Measurements from ENCODE around the gene APC. TPM values are rescaled to one million over a fixed set of nuclear protein-coding genes. Genes with fewer than 3 reads are reported as not detected.
A peak's percentile ranks its signal among the peaks of the same experiment; 100 is the strongest.

Gene APC
- total and polyA plus RNA-seq, 2 experiments from 2014 or later: 12.9 to 40.1 TPM

DNA sequence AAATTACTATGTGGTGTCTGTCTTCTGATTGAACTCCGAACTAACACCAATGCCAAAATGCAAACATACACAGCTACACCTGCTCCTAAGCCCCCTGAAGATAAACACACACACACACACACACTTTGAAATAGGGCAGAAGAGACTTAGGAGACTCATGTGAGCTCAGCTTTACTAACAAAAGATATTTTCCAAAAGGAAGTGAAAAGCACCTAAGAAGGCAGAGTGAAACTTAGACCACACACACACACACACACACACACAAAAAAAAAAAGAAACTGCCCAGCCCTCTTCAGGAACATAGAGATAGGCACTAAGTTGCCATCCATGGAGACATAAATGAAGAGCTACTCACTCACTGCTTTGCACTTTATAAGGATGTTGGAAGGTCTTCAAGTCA, 45.2 kb upstream of the APC start:
- H3K4me3 ChIP-seq: no peak overlapping the region
- H3K4me1 ChIP-seq (ENCODE audit: low read depth): no peaks in the 10 kb centered on the region
- H3K36me3 ChIP-seq: no peaks in the 10 kb centered on the region
- no peaks in the 10 kb centered on the region for H3K27me3 ChIP-seq
- no peaks in the 10 kb centered on the region for H3K9me3 ChIP-seq (ENCODE audit: low read depth)
- no peak overlapping the region for H3K27ac ChIP-seq
- DNase-seq (ENCODE audit: low read depth in 1 of 2, low spot score in 1 of 2): no peak
- TF ChIP-seq, protein P1, sequence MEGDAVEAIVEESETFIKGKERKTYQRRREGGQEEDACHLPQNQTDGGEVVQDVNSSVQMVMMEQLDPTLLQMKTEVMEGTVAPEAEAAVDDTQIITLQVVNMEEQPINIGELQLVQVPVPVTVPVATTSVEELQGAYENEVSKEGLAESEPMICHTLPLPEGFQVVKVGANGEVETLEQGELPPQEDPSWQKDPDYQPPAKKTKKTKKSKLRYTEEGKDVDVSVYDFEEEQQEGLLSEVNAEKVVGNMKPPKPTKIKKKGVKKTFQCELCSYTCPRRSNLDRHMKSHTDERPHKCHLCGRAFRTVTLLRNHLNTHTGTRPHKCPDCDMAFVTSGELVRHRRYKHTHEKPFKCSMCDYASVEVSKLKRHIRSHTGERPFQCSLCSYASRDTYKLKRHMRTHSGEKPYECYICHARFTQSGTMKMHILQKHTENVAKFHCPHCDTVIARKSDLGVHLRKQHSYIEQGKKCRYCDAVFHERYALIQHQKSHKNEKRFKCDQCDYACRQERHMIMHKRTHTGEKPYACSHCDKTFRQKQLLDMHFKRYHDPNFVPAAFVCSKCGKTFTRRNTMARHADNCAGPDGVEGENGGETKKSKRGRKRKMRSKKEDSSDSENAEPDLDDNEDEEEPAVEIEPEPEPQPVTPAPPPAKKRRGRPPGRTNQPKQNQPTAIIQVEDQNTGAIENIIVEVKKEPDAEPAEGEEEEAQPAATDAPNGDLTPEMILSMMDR (IDR thresholded peaks at IDR 0.05; ENCODE audit: low read depth, low read length): no peak

DNA sequence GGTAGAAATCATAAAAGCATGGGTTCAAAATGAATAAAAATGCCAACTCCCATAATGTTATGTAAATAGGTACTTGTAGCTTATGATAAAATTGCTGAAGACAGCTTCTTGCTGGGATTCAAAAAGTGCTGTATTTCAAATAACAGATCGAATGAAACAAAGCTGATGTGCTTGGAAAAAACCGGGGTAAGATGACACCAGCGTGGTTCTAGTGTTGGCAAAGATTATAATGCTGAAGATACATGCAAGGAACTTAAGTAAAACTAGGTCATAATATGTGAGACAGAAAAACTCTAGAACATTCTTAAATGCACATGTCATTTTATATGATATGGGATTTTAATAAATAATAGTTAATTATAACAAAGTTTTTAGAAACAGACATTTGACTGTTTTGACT, 44.4 kb upstream of the APC start:
- Histone ChIP-seq H3K4me3 (no peak overlapping the region), H3K27ac (no peak overlapping the region), H3K36me3 (no peaks in the 10 kb centered on the region), H3K27me3 (no peaks in the 10 kb centered on the region), H3K9me3 (ENCODE audit: low read depth) (no peaks in the 10 kb centered on the region), H3K4me1 (ENCODE audit: low read depth) (no peaks in the 10 kb centered on the region)
- DNase-seq (ENCODE audit: low read depth in 1 of 2, low spot score in 1 of 2): no peak
- TF ChIP-seq, protein P1 (IDR thresholded peaks at IDR 0.05; ENCODE audit: low read depth, low read length): no peak

DNA sequence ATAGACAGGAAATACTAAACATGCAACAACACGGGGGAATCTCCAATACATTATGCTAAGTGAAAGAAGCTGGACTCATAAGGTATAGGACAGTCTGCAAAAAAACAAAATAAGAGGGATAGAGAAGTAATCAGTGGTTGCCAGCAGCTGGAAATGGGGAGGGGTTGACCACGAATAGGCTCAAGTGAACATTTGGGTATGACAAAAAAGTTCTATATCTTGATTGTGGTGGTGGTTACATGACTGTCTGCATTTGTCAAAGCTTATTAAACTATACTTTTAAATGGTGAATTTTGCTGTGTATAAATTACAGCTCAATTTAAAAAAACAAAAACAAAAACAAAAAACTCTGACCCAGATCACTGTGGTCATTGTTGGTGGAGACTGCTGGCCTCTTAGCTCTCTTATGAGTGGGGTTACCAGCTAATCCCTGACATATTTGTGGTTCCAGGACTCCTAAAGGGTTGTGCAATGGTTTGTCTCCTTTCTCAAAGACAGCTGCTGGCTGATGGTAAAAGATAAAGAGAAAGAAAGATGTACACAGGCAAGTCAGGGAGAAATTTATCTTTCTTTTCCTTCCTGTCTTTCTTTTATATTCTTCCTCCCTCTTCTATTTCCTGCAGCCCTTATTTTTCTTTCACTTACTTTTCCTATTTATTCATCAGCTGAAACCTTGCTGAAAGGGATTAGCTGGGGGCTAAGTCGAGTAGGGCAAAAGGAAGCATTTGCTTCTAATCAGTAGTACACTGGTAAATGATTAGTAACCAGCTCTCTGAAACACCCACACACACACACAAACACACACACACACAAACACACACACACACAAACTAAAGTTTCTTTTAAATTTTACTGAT, 42.6 kb upstream of the APC start:
- DNase-seq (ENCODE audit: low read depth in 1 of 2, low spot score in 1 of 2): peak in 1 of 2 donors; percentile 79
- H3K36me3 ChIP-seq: no peaks in the 10 kb centered on the region
- H3K27ac ChIP-seq: no peak overlapping the region
- no peaks in the 10 kb centered on the region for H3K4me1 ChIP-seq (ENCODE audit: low read depth)
- no peak overlapping the region for H3K4me3 ChIP-seq
- TF ChIP-seq, protein P1 (IDR thresholded peaks at IDR 0.05; ENCODE audit: low read depth, low read length): no peak
- H3K9me3 ChIP-seq (ENCODE audit: low read depth): no peaks in the 10 kb centered on the region
- no peaks in the 10 kb centered on the region for H3K27me3 ChIP-seq

DNA sequence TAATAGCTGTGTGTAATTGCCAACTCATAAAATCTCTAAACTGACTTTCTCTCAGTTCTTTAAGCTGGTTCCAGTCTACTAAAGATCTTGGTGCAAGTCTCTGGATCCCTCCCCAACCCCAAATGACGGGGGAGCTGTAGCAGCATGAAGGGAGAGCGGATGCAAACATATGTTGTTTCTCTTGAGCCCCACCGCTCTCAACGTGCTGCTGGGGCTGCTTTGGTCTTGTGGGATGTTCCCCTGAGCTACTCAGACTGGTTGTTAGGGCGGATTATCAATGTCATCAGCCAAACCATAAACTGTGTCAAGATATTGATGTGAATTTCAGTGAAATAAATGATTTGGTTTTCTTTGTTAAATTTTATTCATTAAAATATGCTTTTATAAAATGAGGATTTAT, 40.9 kb upstream of the APC start:
- H3K9me3 ChIP-seq (ENCODE audit: low read depth): no peaks in the 10 kb centered on the region
- H3K36me3 ChIP-seq: no peaks in the 10 kb centered on the region
- no peak overlapping the region for H3K4me3 ChIP-seq
- no peak for DNase-seq (ENCODE audit: low read depth in 1 of 2, low spot score in 1 of 2)
- H3K4me1 ChIP-seq (ENCODE audit: low read depth): no peaks in the 10 kb centered on the region
- no peak overlapping the region for H3K27ac ChIP-seq
- H3K27me3 ChIP-seq: no peaks in the 10 kb centered on the region
- TF ChIP-seq, protein P1 (IDR thresholded peaks at IDR 0.05; ENCODE audit: low read depth, low read length): no peak

DNA sequence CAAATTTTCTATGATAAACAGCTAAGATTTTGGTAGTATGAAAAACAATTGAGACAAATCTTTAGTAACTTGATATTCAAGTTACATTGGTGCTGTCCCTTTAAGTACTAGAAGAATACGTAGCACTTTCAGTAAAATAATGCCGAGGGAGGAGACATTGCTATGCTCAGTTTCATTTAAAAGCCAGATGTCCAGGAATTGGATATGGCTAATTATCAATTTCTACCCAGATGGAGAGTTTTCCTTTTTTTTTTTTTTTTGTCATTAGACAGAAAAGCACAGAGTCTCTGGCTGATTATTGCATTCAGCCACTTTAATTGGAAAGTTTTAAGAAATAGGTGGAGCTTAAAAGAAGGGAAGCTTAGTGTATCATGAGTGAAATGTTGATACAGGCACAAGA, 40.4 kb upstream of the APC start:
- no peaks in the 10 kb centered on the region for H3K9me3 ChIP-seq (ENCODE audit: low read depth)
- no peaks in the 10 kb centered on the region for H3K4me1 ChIP-seq (ENCODE audit: low read depth)
- TF ChIP-seq, protein P1 (IDR thresholded peaks at IDR 0.05; ENCODE audit: low read depth, low read length): no peak
- H3K27me3 ChIP-seq: no peaks in the 10 kb centered on the region
- H3K27ac ChIP-seq: no peak overlapping the region
- no peaks in the 10 kb centered on the region for H3K36me3 ChIP-seq
- H3K4me3 ChIP-seq: no peak overlapping the region
- no peak for DNase-seq (ENCODE audit: low read depth in 1 of 2, low spot score in 1 of 2)
